Thyroid gland (tissue), 4 donors: ENCODE results near the gene WDR64. TPM values are rescaled to one million over a fixed set of nuclear protein-coding genes. Genes with fewer than 3 reads are reported as not detected.

Experiments used
- DNase-seq, 2 donors: peaks; one replicate each; pipeline ENCODE4 v3.0.0-alpha.2; 2019
- H3K27ac ChIP-seq, 3 donors: fragments of 200-600 bp; sonication (generic); 1 replicate in 2 of 3; 2 replicates in 1 of 3; pipeline ENCODE4 v1.5.1; 2016 to 2019; ENCODE audit warnings: mild to moderate bottlenecking in 1 of 3, moderate library complexity in 1 of 3
- H3K27me3 ChIP-seq: fragments of 200-600 bp; sonication (generic); one replicate; pipeline ENCODE4 v1.5.1; 2019
- H3K36me3 ChIP-seq, 2 donors: fragments of 200-600 bp; sonication (generic); one replicate each; pipeline ENCODE4 v1.5.1; 2016 to 2019
- H3K4me1 ChIP-seq, 2 donors: fragments of 200-600 bp; sonication (generic); one replicate each; pipeline ENCODE4 v1.5.1; 2017 to 2019
- H3K4me3 ChIP-seq, 3 donors: fragments of 200-600 bp; sonication (generic); replicated peaks in 1 of 3; 1 replicate in 2 of 3; 2 replicates in 1 of 3; pipeline ENCODE4 v1.5.1; 2016; ENCODE audit warnings: mild to moderate bottlenecking in 1 of 3
- H3K9me3 ChIP-seq: fragments of 200-600 bp; sonication (generic); one replicate; pipeline ENCODE4 v1.5.1; 2017
- POLR2A ChIP-seq, 2 donors: fragments of 450-650 bp; IDR thresholded peaks; one replicate each; pipeline ENCODE4 v1.6.1; 2017; ENCODE audit warnings: antibody characterized with exemption in 2 of 2, mild to moderate bottlenecking in 2 of 2, moderate library complexity in 1 of 2
- WGBS, 2 donors: methylation state at CpG; one replicate each; pipeline ENCODE4 v1.1.5; 2017; 5-methylcytosine and 5-hydroxymethylcytosine counted together
- intact Hi-C: fragments of 100-400 bp; cut with DNase I; formaldehyde crosslinking; loops from one replicate; pipeline ENCODE4 v1.15.1; 2023
- total RNA-seq, 4 donors: library from RNA; depleted of rRNA; stranded (reverse); fragments of >200 nt; gene quantifications; one replicate each; pipeline ENCODE4 v1.2.3, GENCODE V29; 2016
- TF ChIP-seq, protein P1 (sequence below), 6 experiments: fragments of 200-600 bp in 3 of 6; fragments of 450-650 bp in 3 of 6; sonication (generic) in 3 of 6; IDR thresholded peaks; one replicate each; pipeline ENCODE4 v1.5.1; 2016 to 2019; ENCODE audit warnings: antibody characterized with exemption in 6 of 6, mild to moderate bottlenecking in 2 of 6, inconsistent platforms in 1 of 6, moderate library complexity in 1 of 6

WDR64 gene
- total RNA-seq, 4 donors from 2014 or later = not detected

DNA sequence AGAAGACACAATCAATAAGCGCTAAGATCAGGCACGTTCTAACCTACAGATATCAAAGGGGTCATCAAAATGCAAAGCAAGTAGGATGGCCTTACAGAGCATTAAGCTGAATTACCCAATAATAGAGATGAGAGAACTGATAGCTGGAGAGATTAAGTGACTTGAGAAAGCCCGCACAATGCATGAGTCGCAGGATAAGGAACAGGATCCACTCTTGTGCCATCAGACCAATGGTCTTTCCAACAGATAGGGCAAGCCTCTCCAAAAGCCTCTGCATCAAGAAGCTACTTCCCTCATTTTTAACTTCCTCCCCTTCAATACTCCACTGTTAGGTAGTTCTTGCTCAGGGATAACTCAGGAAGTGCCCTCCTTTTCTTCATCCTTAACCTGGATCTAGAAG, 14.5 kb upstream of the WDR64 start:
- no peaks in the 10 kb centered on the region for H3K9me3 ChIP-seq
- H3K4me3 ChIP-seq = no peak overlapping the region
- no peaks in the 10 kb centered on the region for H3K36me3 ChIP-seq
- intact Hi-C loops = no loop called here
- H3K27ac ChIP-seq = peak overlapping the region in 1 of 3 donors; percentile 25
- peaks cover 18 to 27% of the 10 kb centered on the region in 2 donors for H3K4me1 ChIP-seq
- WGBS, 2 donors = 59 to 67% methylated on average over 4 of the region's 4 CpGs
- H3K27me3 ChIP-seq = no peaks in the 10 kb centered on the region
- TF ChIP-seq POLR2A (IDR thresholded peaks at IDR 0.05) = no peak
- TF ChIP-seq, protein P1, sequence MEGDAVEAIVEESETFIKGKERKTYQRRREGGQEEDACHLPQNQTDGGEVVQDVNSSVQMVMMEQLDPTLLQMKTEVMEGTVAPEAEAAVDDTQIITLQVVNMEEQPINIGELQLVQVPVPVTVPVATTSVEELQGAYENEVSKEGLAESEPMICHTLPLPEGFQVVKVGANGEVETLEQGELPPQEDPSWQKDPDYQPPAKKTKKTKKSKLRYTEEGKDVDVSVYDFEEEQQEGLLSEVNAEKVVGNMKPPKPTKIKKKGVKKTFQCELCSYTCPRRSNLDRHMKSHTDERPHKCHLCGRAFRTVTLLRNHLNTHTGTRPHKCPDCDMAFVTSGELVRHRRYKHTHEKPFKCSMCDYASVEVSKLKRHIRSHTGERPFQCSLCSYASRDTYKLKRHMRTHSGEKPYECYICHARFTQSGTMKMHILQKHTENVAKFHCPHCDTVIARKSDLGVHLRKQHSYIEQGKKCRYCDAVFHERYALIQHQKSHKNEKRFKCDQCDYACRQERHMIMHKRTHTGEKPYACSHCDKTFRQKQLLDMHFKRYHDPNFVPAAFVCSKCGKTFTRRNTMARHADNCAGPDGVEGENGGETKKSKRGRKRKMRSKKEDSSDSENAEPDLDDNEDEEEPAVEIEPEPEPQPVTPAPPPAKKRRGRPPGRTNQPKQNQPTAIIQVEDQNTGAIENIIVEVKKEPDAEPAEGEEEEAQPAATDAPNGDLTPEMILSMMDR (IDR thresholded peaks at IDR 0.05) = no peak
- no peak for DNase-seq

DNA sequence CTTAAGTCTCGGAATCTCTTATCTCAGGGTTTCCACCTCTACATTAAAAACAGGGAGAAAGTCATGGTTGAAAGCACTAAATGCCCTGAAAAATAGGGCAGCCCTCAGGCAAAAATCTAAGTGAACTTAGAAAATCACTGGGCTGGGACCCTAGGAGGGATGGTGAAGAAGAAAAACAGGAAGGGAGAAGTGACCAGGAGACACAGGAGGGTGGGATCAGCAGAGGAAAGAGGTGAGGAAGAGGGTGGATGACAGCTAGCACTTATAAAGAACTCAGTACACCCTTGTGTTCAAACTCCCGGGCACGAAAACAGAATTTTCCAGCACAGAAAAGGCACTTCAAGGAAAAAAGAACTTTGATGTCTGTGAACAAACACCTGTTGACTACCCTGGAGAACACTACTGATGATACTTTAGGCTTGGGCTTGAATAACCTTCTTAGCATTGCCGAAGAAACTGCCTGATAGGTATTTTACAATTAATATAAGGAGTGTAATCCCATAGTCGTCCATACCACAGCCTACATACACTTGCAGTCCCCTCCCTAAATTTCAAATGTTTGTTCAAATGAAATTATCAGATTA, 13.9 kb upstream of the WDR64 start:
- Histone ChIP-seq H3K4me3 (no peak overlapping the region), H3K36me3 (no peaks in the 10 kb centered on the region), H3K4me1 (peaks cover 18 to 27% of the 10 kb centered on the region in 2 donors), H3K27me3 (no peaks in the 10 kb centered on the region), H3K27ac (peak overlapping the region in 1 of 3 donors; percentile 25), H3K9me3 (no peaks in the 10 kb centered on the region)
- intact Hi-C loops = no loop called here
- TF ChIP-seq, protein P1 (IDR thresholded peaks at IDR 0.05) = no peak
- TF ChIP-seq POLR2A (IDR thresholded peaks at IDR 0.05) = peak in 1 of 2 donors; percentile 38
- 30 to 32% methylated on average over 5 of the region's 5 CpGs for WGBS, 2 donors
- DNase-seq = peak; percentile 22 to 24

DNA sequence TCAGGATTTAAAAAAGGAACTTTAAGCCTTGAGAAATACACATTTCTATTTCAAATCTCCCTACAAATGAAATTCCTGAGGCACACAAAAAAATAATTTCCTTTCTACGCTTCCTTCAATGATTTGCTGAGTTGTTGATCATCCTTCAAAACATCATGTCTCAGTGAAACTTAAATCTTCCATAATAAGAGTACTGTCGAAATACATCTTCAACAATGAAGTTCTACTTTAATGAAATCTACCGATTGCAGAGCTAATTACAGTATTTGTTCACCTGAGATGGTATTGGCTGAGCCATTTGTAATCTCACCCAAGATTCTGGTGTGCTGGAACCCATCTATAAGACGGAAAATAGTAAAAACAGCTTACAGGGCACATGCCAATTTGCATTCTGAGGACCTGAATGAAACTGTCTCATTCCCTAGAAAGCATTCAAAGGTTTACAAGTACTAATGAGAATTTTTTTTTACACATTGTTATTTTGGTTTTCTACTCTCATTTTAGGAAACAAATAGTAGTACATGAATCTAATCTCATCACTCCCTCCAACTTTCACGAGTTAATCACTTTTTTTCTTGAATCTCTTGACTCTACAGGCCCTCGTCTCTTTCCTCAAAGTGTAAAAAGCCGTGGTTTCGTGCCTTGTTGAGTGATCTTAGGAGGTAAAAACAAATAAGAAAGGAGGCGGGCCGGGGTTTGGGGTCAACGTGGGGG, 13.0 kb upstream of the WDR64 start:
- H3K4me3 ChIP-seq = peak overlapping the region in 2 of 3 donors; percentile 61 to 88
- TF ChIP-seq POLR2A (IDR thresholded peaks at IDR 0.05) = no peak
- TF ChIP-seq, protein P1 (IDR thresholded peaks at IDR 0.05) = no peak
- no peak for DNase-seq
- H3K4me1 ChIP-seq = peaks cover 18 to 27% of the 10 kb centered on the region in 2 donors
- H3K27me3 ChIP-seq = no peaks in the 10 kb centered on the region
- peak overlapping the region in 1 of 3 donors; percentile 71 for H3K27ac ChIP-seq
- 10 to 13% methylated on average over 11 of the region's 11 CpGs for WGBS, 2 donors
- intact Hi-C loops = no loop called here
- H3K36me3 ChIP-seq = no peaks in the 10 kb centered on the region
- no peaks in the 10 kb centered on the region for H3K9me3 ChIP-seq

DNA sequence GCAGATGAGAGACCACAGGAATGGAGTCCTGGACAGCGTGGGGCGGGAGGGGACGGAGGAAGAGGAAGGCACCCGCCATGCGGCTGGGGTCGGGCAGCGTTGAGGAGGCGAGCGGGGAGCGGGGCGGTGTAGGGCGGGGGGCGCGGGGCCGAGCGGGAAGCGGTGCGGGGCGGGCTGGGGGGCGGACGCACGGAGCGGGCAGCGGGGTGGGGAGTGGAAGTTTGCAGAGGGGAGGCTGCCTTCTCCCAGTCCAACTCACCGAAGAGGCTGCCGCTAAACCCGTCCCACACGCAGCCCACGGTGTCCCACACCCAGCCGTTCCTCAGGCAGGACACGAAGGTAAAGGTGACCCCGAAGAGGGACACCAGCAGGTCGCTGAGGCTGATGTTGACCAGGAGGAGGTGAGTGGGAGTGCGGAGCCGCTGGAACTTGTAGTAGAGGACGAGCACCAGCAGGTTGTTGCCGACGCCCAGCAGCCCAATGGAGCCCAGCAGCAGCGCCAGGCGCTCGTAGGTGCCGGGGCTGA, 12.4 kb upstream of the WDR64 start:
- TF ChIP-seq POLR2A (IDR thresholded peaks at IDR 0.05) = no peak
- TF ChIP-seq, protein P1 (IDR thresholded peaks at IDR 0.05) = peak in 1 of 6 experiments; percentile 6
- Histone ChIP-seq H3K27me3 (no peaks in the 10 kb centered on the region), H3K4me3 (peak overlapping the region; percentile 38 to 88 (median 61)), H3K36me3 (no peaks in the 10 kb centered on the region), H3K9me3 (no peaks in the 10 kb centered on the region), H3K27ac (peak overlapping the region in 2 of 3 donors; percentile 54 to 71), H3K4me1 (peaks cover 18 to 27% of the 10 kb centered on the region in 2 donors)
- peak in 1 of 2 donors; percentile 35 for DNase-seq
- 0% methylated on average over 10 to 20 of the region's 42 CpGs for WGBS, 2 donors
- intact Hi-C loops = loop anchor here (5.0 kb wide), 1 partner anchor 107 kb away; the partner anchor contains the start of gene KMO
